ENCODE measurements around the gene MAK.

MAK gene

DNA sequence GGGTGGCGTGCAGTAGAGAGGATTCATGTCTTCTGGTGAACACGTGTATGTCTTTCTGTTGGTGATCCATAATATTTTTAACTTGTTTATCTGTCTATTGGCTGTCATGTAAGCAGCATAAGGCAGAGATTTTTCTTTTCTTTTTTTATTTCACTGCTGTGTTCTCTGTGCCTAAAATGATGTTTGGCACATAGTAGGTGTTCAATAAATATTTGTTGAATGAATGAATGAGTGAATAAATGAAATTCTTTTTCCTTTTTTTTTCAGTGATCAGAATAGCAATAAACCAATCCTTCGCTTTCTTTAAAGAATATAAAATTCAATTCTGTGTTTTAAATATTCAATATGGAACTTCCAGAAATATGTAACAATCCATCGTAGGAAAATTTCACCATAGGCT is 30.0 kb downstream of the MAK start:
- TF ChIP-seq, protein P1, sequence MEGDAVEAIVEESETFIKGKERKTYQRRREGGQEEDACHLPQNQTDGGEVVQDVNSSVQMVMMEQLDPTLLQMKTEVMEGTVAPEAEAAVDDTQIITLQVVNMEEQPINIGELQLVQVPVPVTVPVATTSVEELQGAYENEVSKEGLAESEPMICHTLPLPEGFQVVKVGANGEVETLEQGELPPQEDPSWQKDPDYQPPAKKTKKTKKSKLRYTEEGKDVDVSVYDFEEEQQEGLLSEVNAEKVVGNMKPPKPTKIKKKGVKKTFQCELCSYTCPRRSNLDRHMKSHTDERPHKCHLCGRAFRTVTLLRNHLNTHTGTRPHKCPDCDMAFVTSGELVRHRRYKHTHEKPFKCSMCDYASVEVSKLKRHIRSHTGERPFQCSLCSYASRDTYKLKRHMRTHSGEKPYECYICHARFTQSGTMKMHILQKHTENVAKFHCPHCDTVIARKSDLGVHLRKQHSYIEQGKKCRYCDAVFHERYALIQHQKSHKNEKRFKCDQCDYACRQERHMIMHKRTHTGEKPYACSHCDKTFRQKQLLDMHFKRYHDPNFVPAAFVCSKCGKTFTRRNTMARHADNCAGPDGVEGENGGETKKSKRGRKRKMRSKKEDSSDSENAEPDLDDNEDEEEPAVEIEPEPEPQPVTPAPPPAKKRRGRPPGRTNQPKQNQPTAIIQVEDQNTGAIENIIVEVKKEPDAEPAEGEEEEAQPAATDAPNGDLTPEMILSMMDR (IDR thresholded peaks at IDR 0.05; ENCODE audit: insufficient read depth, low read length, poor library complexity, severe bottlenecking), result no peak
- Histone ChIP-seq H3K4me3 (replicated peaks; ENCODE audit: low read depth, low read length) (no peak overlapping the region), H3K27me3 (replicated peaks; ENCODE audit: control insufficient read depth, insufficient read depth, low read length) (no peaks in the 10 kb centered on the region), H3K36me3 (ENCODE audit: control insufficient read depth, insufficient read depth, low read length) (no peaks in the 10 kb centered on the region)
- no peak for DNase-seq (ENCODE audit: extremely low read depth, insufficient read length)

DNA sequence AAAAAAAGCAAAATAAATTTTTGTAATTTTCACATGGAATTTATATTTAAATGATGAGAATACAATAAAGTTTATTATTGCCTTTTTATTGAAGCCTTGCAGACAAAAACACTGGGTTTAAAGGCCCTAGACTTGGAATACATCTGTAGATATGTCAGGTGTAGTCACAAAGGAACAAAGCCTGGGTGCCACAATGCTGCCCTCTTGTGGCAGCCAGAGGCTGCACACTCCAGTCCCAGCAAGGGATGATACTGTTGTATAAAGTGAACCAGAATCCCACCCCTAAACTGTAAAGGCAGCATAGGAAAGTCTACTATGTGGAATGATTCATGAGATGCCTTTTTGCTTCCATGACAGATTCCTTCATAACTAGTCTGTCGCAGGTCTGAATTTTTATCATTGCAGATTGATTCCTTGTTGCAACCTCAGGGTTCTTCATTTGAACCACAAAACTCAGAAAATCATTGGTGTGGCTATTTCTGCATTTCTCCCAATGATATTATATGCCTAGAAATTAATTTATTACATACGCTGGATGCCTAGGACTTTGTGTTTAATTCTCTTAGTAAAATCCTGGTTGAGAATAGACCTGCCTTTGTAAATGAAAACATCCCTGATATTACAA is 37.0 kb downstream of the MAK start:
- no peaks in the 10 kb centered on the region for H3K36me3 ChIP-seq (ENCODE audit: control insufficient read depth, insufficient read depth, low read length)
- H3K4me3 ChIP-seq (replicated peaks; ENCODE audit: low read depth, low read length), result no peak overlapping the region
- H3K27me3 ChIP-seq (replicated peaks; ENCODE audit: control insufficient read depth, insufficient read depth, low read length), result no peaks in the 10 kb centered on the region
- DNase-seq (ENCODE audit: extremely low read depth, insufficient read length), result peak; percentile 6
- TF ChIP-seq, protein P1 (IDR thresholded peaks at IDR 0.05; ENCODE audit: insufficient read depth, low read length, poor library complexity, severe bottlenecking), result peak; percentile 99

DNA sequence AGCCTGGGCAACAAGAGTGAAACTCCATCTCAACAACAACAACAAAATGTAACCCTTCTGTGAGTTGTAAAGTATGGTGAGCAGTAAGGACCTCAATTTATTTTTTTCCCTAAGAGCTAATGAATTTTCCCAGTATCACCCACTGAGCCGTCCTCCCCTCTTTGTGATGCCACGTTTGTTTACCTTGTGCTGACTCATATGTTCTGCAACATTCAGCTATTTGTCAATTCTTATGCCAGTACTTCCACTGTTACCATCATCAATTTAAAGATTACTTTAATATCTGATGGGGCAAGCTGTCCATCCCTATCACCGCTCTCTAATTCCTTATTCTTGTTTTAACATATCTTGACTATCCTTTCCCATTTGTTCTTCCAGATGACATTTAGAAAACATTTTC is 37.5 kb downstream of the MAK start:
- DNase-seq (ENCODE audit: extremely low read depth, insufficient read length), result no peak
- Histone ChIP-seq H3K4me3 (replicated peaks; ENCODE audit: low read depth, low read length) (no peak overlapping the region), H3K27me3 (replicated peaks; ENCODE audit: control insufficient read depth, insufficient read depth, low read length) (no peaks in the 10 kb centered on the region), H3K36me3 (ENCODE audit: control insufficient read depth, insufficient read depth, low read length) (no peaks in the 10 kb centered on the region)
- TF ChIP-seq, protein P1 (IDR thresholded peaks at IDR 0.05; ENCODE audit: insufficient read depth, low read length, poor library complexity, severe bottlenecking), result no peak

DNA sequence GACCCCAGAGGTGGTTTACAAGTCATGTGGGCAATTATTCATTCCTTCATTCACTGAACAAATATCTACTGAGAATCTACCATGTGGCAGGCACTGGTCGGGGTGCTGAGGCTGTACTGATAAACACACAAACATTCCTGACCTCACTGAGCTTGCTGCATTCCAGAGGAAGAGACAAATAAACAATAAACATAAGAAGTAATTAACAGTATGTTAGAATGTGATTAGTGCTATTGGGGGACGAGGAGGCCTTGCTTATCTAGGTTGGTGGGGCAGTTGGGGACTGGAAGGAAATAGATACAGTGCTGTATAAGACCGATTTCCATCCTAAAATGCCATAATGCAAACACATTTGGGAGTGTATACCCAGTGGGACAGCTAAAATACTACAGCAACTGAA is 44.1 kb downstream of the MAK start:
- no peak for DNase-seq (ENCODE audit: extremely low read depth, insufficient read length)
- Histone ChIP-seq H3K36me3 (ENCODE audit: control insufficient read depth, insufficient read depth, low read length) (no peaks in the 10 kb centered on the region; the same call in 1 of the 2 replicates), H3K4me3 (replicated peaks; ENCODE audit: low read depth, low read length) (no peak overlapping the region), H3K27me3 (replicated peaks; ENCODE audit: control insufficient read depth, insufficient read depth, low read length) (no peaks in the 10 kb centered on the region)
- TF ChIP-seq, protein P1 (IDR thresholded peaks at IDR 0.05; ENCODE audit: insufficient read depth, low read length, poor library complexity, severe bottlenecking), result no peak

DNA sequence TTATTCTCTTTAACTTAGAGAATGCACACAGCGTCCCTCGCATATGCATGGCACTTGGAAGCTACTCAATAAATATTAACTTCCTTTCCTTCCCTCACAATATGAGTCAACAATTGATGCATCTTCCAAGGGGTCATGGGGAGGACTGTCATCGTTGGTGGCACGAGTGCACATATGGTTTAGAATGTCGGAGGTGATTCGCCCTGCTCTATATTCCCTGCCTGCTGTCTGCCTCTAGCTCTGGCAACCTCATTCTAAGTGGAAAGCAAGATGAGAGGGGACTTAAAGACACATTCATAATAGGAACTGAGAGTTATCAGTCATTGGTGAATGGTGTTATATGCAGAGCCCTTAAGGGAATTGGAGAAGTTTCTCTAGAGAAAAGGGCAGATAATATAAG is 44.6 kb downstream of the MAK start:
- no peak overlapping the region for H3K4me3 ChIP-seq (replicated peaks; ENCODE audit: low read depth, low read length)
- TF ChIP-seq, protein P1 (IDR thresholded peaks at IDR 0.05; ENCODE audit: insufficient read depth, low read length, poor library complexity, severe bottlenecking), result no peak
- DNase-seq (ENCODE audit: extremely low read depth, insufficient read length), result no peak
- H3K36me3 ChIP-seq (ENCODE audit: control insufficient read depth, insufficient read depth, low read length), result no peaks in the 10 kb centered on the region; the same call in 1 of the 2 replicates
- no peaks in the 10 kb centered on the region for H3K27me3 ChIP-seq (replicated peaks; ENCODE audit: control insufficient read depth, insufficient read depth, low read length)

DNA sequence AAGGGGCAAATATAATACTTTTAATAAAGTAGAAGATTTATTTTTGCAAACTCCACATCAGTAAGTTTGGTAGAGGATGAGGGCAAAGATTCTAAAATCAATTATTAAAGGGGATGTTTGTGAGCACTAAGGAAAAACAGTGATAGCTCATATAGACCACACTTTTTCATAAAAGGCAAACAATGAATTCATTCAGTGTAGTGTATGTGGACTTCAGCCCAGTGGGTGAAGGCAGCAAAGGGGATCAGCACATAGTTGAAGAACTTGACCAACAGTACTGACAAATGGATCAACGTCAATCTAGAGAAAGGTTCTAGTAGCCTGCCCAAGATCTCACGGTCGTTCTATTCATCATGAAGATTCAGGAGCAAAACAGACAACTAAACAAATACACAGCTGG is 45.3 kb downstream of the MAK start:
- H3K4me3 ChIP-seq (replicated peaks; ENCODE audit: low read depth, low read length), result no peak overlapping the region
- TF ChIP-seq, protein P1 (IDR thresholded peaks at IDR 0.05; ENCODE audit: insufficient read depth, low read length, poor library complexity, severe bottlenecking), result no peak
- DNase-seq (ENCODE audit: extremely low read depth, insufficient read length), result no peak
- H3K27me3 ChIP-seq (replicated peaks; ENCODE audit: control insufficient read depth, insufficient read depth, low read length), result no peaks in the 10 kb centered on the region
- H3K36me3 ChIP-seq (ENCODE audit: control insufficient read depth, insufficient read depth, low read length), result no peaks in the 10 kb centered on the region; the same call in 1 of the 2 replicates
